Rectal smooth muscle tissue (tissue), 1 donor: Measurements from ENCODE around the gene RPL19.

Source experiments
- H3K27ac ChIP-seq: one replicate; pipeline ENCODE4 v1.7.0; 2013; ENCODE audit warnings: low read depth, low read length, inconsistent platforms
- H3K27me3 ChIP-seq: one replicate; pipeline ENCODE4 v1.7.0; 2013; ENCODE audit warnings: low read length; ENCODE audit not compliant: control insufficient read depth, insufficient read depth
- H3K36me3 ChIP-seq: one replicate; pipeline ENCODE4 v1.7.0; 2013; ENCODE audit warnings: low read length; ENCODE audit not compliant: control insufficient read depth, insufficient read depth
- H3K4me1 ChIP-seq: one replicate; pipeline ENCODE4 v1.7.0; 2013; ENCODE audit warnings: low read length; ENCODE audit not compliant: control insufficient read depth, insufficient read depth
- H3K4me3 ChIP-seq: one replicate; pipeline ENCODE4 v1.7.0; 2013; ENCODE audit warnings: low read length
- H3K9ac ChIP-seq: one replicate; pipeline ENCODE4 v1.7.0; 2013; ENCODE audit warnings: low read length

The RPL19 gene

DNA sequence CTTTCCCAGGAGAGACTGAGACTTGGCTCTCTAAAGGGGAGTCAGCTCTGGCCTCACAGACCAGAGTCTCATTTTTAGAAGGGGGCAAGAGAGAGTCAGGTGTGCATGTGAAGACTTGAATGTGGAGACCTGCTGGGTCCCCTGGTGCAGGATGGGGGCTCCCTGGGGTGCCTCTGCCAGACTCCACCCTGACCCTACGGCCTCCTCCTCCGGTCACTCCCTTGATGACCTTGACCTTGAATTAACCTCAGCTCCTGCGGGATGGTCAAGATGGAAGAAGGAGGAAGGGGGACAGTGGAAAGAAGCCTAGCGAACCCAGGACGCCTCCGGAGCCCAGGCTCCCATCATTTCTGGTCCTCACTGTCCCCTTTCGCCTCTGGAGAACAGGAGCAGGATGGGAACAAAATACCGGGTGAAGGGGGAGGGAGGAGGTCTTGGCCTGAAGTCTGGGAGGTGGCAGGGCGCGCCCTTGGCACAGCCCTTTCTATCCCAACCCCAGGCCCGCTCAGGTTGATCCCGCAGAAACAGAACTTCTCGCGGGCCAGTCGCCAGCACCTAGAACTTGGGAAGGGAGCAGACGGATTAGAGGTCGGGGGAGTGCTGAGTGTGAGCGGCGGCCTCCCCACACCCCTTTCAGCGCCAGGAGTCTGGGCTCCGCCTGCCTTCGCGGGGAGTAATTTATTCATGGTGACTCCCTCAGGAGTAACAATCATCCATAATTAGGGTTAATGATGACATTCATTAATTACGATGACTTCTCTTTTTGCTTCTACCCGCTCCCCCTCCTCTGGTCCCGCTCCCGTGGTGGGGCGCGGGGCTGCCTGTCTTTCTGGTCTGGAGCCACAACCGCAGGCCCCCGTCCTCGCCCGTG is 24.1 kb downstream of the RPL19 start:
- no peak overlapping the region for H3K4me3 ChIP-seq
- no peak overlapping the region for H3K9ac ChIP-seq
- H3K4me1 ChIP-seq, result no peaks in the 10 kb centered on the region
- peaks cover 8% of the 10 kb centered on the region for H3K27me3 ChIP-seq
- no peak overlapping the region for H3K27ac ChIP-seq
- H3K36me3 ChIP-seq, result no peaks in the 10 kb centered on the region

DNA sequence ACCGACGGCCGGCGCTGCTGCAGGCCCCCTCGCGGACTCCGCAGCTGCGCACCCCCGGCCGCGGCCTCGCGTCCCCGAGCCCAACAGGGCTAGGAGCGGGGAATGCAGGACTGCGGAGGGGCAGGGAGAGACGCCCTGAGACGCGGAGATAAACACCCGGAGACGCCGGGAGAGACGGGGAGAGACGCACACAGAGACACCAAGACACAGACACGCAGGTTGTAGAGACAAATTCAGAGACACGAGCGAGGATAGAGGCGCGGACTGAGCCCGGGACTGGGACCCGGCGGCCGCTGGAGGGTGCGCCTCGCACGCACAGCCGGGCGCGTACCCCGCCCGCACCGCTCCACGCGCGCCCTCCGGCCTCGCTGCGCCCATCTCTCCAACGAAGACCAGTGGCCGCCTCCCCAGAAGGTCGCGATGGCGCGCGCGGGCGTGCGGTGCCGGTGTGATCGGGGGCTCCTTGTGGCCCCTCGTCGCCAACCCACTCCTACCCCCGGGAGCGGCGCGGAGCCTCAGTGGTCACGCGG is 24.8 kb downstream of the RPL19 start:
- H3K9ac ChIP-seq, result no peak overlapping the region
- H3K4me1 ChIP-seq, result no peaks in the 10 kb centered on the region
- peaks cover 8% of the 10 kb centered on the region for H3K27me3 ChIP-seq
- H3K36me3 ChIP-seq, result no peaks in the 10 kb centered on the region
- H3K4me3 ChIP-seq, result peak overlapping the region; percentile 44
- H3K27ac ChIP-seq, result no peak overlapping the region

DNA sequence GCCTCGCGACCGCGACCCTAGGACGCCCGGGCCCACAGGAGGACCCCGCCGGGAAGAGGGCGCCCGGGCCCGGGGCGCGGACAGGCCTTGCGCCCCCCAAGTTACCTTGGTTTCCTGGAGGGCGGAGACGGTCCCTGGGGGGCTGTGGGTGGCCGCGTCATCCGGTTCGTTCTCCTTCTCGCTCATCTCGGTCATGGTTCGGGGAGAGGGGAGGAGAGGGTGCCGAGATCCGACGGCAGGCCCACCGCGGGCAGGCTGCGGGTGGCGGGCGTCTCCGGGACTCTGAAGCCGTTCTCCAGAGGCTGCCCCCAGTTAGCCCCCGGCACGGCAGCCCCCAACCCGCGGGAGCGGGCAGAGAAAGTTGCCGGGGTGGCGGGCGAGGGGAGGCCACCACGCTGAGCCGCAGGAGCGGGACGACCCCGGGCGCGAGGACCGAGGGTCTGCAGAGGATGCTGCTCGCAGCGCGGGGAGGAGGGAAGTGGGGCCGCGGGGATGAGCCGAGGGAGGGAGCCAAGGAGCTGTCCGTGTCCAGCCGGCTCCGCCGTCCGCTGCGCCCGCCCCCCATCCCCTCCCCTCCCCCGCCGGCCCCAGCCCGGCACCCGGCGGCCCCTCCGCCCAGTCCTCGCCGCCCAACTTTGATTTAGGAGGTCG is 25.4 kb downstream of the RPL19 start, which contains the start of gene STAC2:
Gene STAC2 (minus strand): TSS at position 638 of the 651 bp plus-strand sequence. CDS start 443 bp downstream, at position 195.
- no peaks in the 10 kb centered on the region for H3K36me3 ChIP-seq
- H3K27ac ChIP-seq, result no peak within 1 kb of the TSS
- H3K4me1 ChIP-seq, result no peaks in the 10 kb centered on the region
- H3K4me3 ChIP-seq, result peak within 1 kb of the TSS; percentile 57
- H3K27me3 ChIP-seq, result peaks cover 8% of the 10 kb centered on the region
- H3K9ac ChIP-seq, result no peak within 1 kb of the TSS

DNA sequence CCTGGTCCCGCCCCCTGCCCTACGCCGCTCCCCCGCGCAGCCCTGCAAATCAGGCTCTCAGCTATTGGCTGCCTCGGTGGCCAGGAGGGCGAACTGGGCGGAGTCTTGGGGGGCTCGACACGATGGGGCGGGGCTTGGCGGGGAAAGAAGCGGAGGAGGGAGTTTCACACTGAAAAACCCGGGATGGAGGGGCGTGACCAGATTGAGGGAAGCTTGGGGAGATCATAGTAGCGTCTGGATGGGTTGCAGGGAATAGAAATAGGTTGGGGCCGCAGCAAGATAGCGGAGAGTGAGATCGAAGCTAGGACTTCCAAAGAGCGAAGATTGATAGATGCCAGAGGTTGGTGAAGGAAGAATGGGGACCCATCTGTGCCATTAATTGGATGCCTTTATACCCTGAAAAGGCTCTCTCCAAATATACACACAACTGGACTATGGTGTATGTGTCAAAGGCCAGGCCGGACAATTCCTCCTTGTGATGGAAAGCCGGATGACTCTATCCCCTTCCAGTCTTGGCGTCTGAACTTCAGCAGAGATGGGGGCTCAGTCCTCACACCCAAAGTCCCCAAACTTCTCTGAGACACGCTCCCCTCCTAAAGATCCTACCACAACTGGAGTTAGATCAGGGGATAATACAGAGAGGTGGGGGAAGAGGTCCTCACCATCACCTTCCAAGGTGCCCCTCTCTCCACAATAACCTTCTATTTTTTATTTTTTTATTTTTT is 26.0 kb downstream of the RPL19 start:
- H3K36me3 ChIP-seq, result no peaks in the 10 kb centered on the region
- no peak overlapping the region for H3K27ac ChIP-seq
- H3K27me3 ChIP-seq, result peaks cover 8% of the 10 kb centered on the region
- H3K4me3 ChIP-seq, result peak overlapping the region; percentile 57
- no peaks in the 10 kb centered on the region for H3K4me1 ChIP-seq
- no peak overlapping the region for H3K9ac ChIP-seq

DNA sequence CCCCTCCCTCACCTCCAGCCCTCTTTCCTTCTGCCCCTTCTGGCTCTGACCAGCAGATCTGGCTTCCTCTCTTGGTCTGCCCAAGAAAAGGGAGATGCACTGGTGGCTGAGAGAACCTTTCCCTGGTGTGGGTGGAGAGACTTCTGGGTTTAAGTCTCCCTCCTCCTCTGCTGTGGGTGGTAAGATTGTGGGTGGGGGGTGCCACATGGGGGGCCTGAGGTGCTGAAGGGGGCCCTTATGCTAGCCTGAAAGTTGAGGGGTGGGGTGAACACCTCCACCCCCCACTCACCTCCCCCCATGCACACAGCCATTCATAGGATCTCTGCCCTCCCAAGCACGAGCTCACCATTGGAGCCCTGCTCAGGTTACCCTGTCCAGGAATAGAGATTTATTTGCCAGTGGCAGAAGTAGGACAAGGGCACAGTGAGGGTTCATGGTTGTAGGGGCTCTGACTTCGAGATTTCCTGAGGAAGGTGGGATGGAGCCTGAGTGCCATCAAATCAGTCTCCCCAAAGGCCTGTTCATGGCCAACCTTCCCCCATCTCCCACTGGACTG is 27.4 kb downstream of the RPL19 start:
- no peaks in the 10 kb centered on the region for H3K36me3 ChIP-seq
- H3K4me3 ChIP-seq, result no peak overlapping the region
- no peak overlapping the region for H3K9ac ChIP-seq
- peaks cover 15% of the 10 kb centered on the region for H3K27me3 ChIP-seq
- H3K4me1 ChIP-seq, result no peaks in the 10 kb centered on the region
- no peak overlapping the region for H3K27ac ChIP-seq

DNA sequence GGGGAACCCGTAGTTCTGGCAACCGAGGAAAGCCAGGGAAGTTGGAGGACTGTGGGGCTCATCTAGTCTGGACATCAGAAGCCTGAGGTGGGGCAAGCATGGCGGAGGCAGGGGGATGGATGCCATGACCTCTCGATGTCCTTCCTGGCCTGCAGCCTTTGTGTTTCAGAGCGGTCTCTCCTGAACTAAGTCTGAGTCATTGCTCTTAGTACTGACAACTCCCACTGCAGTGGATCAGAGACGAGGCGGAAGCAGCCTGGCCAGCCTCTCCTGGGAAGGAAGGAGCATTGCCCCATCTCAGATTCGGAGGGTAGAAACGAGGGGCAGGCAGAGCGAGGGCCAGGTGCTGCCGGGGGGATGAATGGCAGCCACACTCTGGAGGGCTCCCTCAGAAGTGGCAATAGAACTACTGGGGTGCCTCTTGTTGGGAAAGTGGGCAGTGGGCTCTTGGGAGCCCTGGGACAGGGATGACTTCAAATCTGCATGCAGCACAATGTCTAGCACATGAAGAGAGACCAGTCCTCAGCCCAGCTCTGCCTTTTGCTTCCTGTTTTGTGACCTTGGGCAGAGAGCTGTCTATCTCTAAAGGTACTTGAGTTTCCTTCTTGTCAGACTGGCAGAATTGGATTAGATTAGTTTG is 29.3 kb downstream of the RPL19 start:
- H3K36me3 ChIP-seq, result no peaks in the 10 kb centered on the region
- peaks cover 15% of the 10 kb centered on the region for H3K27me3 ChIP-seq

DNA sequence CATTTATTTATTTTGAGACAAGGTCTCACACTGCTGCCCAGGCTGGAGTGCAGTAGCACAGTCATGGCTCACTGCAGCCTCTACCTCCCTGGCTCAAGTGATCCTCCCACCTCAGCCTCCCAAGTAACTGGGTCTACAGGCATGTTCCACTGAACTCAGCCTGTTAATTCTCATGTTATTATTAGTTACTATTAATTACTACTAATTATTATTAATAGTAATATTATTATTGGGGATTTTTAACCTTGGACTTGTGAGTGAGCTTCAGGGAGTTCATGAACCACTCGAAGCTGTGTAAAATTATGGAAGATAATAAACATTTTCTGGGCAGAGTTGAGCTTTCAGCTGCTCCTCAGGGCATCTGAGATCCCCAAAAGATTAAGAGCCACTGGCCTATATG is 30.3 kb downstream of the RPL19 start:
- Histone ChIP-seq H3K9ac (no peak overlapping the region), H3K27me3 (peaks cover 15% of the 10 kb centered on the region), H3K27ac (no peak overlapping the region), H3K4me1 (no peaks in the 10 kb centered on the region), H3K36me3 (no peaks in the 10 kb centered on the region), H3K4me3 (no peak overlapping the region)

More for the DNA sequence above, 29.3 kb downstream of the RPL19 start:
- Histone ChIP-seq H3K4me3 (no peak overlapping the region), H3K9ac (no peak overlapping the region), H3K4me1 (no peaks in the 10 kb centered on the region), H3K27ac (no peak overlapping the region)

DNA sequence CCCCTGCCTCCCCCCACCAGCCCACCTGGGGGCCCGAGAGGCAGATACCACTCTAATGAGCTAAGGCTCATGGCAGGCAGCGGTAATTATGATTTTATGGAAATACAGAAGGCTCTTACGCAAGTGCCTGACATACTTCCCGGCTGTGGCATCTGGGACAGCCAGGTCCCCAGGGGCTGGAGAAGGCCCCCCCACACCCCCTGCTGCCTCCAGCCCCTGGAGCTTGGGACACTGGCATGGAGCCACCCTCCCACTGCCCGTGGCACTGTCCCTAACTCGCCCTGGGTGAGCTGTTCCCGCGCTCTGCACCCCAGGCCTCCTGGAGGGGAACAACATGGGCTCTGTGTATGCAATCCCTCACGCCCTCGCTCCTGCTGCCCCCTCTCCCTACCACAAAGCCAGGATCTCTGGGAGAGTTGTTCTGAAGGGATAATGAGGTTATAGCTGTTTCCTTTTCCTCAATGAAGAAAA is 31.0 kb downstream of the RPL19 start:
- Histone ChIP-seq H3K4me3 (no peak overlapping the region), H3K36me3 (no peaks in the 10 kb centered on the region), H3K4me1 (no peaks in the 10 kb centered on the region), H3K27me3 (peaks cover 15% of the 10 kb centered on the region), H3K9ac (no peak overlapping the region), H3K27ac (no peak overlapping the region)

DNA sequence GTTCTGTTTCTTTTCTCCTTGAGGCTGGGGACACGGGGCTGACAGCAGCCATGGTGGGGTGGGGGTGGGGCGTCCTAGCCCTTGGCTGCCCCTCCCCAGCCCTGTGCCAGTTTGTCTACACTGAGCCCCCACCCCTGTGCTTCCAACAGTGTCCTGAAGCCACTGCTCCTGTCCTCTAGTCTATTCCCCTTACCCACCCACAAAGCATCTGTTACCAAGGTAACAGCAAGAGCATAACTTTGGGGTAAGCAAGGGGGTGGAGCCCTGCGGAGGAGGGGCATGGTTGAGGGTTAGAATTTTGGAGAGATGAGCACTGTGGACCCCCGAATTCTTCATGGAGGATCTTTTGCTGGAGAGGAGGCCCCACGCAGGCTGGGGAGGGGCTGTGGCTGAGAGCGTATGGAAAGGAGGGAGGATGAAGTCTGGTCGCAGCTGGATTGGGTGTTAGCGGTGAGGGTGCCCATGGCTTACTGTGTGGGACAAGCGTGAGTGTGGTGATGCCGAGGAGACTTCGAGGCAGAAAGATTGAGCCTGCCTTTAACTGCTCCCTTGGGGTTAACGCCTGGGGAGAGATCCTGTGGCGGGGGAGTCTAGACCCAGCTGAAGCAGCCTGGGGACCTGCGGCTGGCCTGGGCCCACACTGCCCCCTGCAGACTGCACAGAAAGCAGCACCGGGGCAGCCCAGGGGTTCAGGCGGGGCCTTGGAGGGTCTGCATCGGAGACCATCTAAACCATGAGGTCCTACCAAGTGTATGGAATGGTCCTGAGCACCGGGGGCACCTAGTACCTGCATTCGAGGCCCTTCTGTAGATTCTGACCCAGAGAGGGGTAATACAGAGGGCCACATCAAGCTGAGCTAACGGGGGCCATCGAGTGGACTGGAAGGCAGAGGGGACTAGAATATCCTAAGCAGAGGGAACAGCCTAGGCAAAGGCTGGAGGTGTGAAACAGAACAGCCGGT is 31.8 kb downstream of the RPL19 start:
- Histone ChIP-seq H3K27ac (no peak overlapping the region), H3K4me3 (peak overlapping the region; percentile 37), H3K27me3 (peaks cover 15% of the 10 kb centered on the region), H3K4me1 (no peaks in the 10 kb centered on the region), H3K36me3 (no peaks in the 10 kb centered on the region), H3K9ac (no peak overlapping the region)

DNA sequence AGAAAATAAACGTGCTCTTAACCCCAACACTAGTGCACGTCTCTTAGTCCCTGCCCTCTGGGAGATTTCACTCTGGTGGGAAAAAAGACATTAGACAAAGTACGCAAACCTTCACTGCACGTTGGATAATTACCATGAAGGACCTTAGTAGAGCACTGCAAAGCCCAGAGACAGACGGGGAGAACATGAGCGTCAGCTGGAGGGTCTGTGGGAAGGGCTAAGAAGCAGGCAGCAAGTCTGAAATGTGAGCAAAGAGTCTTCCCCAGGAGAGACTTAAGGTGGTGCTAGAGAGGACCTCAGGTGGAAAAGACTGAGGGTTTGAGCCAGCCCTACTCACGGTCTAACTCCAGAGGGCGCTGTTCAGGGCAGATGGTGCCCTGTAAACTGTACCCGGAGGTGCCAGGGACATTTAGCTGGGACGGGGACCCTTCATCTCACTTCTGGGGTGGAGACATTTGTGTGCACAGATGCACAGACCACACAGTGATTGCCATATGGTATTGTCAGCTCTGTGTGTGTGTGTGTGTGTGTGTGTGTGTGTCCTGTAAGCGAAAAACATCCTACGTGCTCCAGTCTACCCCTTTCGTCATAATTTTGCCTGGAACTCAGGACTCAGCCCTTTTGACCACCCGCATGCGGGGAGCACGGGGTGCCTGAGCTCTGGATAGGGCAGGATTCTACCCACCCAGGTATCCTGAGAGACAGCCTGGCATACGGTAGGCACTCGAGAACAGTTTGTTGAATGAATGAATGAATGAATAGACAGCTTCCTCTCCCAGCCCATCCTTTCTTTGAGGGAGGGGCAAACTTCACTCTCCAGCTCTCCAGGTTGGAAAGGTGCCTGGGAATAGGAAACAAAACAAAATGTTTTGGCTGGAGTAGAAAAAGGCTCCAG is 35.7 kb downstream of the RPL19 start:
- Histone ChIP-seq H3K4me1 (no peaks in the 10 kb centered on the region), H3K27ac (no peak overlapping the region), H3K27me3 (peaks cover 13% of the 10 kb centered on the region), H3K36me3 (no peaks in the 10 kb centered on the region), H3K4me3 (no peak overlapping the region), H3K9ac (no peak overlapping the region)
